LNCAP (cell line): Measurements from ENCODE around the gene ITSN1.

Experiments used
- TF ChIP-seq, protein P1 (sequence below): fragments of 450-650 bp; IDR thresholded peaks from 2 replicates; pipeline ENCODE4 v1.5.1; 2017; ENCODE audit warnings: mild to moderate bottlenecking

The ITSN1 gene

DNA sequence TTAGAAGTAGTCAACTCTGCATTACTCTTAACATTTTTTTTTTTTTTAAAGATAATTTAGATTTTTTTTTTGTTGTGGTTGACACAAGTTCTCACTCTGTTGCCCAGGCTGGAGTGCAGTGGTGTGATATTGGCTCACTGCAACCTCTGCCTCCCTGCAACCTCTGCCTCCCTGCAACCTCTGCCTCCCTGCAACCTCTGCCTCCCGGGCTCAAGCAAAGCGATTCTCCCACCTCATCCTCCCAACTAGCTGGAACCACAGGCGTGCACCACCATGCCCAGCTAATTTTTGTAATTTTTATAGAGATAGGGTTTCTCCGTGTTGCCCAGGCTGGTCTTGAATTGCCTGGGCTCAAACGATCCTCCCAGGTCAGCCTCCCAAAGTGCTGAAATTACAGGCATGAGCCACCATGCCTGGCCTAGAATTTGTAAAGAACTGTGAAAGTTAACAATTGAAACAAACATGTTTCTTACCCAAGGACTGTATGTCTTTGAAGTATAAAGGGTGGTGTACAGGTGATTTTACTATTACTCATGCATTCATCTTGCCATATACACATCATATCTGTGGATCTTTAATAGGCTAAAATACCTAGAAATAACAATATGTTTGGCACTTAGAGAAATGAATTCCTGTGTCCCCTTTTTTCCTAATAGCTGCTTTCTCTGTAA, 158.6 kb downstream of the ITSN1 start:
- TF ChIP-seq, protein P1, sequence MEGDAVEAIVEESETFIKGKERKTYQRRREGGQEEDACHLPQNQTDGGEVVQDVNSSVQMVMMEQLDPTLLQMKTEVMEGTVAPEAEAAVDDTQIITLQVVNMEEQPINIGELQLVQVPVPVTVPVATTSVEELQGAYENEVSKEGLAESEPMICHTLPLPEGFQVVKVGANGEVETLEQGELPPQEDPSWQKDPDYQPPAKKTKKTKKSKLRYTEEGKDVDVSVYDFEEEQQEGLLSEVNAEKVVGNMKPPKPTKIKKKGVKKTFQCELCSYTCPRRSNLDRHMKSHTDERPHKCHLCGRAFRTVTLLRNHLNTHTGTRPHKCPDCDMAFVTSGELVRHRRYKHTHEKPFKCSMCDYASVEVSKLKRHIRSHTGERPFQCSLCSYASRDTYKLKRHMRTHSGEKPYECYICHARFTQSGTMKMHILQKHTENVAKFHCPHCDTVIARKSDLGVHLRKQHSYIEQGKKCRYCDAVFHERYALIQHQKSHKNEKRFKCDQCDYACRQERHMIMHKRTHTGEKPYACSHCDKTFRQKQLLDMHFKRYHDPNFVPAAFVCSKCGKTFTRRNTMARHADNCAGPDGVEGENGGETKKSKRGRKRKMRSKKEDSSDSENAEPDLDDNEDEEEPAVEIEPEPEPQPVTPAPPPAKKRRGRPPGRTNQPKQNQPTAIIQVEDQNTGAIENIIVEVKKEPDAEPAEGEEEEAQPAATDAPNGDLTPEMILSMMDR = no peak

DNA sequence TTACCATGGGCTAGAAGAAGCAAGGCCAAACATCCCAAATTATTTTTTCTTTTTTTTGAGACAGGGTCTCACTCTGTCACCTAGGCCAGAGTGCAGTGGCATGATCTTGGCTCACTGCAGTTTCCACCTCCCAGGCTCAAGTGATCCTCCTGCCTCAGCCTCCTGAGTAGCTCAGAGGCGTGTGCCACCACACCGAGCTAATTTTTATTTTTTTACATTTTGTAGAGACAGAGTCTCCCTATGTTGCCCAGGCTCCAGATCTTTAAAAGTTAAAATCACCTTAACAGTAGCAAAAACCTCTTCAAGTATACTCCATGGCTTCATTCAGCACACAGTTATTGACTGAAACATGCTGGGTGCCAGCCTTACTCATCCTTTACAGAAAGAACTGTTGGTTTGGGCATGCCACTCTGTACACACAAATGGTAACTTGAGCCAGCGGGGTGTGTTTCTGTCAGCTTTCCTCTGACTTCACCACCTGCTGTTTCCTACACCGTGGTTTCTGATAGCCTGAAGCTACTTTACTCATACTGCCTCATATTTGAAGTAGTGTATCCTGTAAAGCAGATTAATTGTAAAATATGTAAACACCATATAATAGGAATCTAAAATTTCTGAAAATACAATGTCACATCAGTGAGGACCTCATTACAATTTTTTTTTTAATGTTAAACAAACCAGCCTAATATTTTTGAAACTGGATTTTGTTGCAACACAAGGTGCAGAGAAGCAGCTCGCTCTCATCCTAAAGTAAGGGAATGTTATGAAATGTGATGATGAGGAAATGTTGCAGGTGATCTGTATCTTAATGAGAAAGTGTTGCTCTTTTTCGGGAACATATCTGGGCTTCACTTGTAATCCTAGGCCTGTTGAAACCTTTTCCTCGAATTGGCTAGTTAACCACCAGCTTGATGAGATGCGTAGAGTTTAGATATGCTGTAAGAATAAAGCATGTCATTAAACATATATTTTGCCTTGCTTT, 159.4 kb downstream of the ITSN1 start:
- TF ChIP-seq, protein P1 = no peak

GRCh38 chr21:33802481-33802880, 160.2 kb downstream of the ITSN1 start:
- TF ChIP-seq, protein P1 = no peak

DNA sequence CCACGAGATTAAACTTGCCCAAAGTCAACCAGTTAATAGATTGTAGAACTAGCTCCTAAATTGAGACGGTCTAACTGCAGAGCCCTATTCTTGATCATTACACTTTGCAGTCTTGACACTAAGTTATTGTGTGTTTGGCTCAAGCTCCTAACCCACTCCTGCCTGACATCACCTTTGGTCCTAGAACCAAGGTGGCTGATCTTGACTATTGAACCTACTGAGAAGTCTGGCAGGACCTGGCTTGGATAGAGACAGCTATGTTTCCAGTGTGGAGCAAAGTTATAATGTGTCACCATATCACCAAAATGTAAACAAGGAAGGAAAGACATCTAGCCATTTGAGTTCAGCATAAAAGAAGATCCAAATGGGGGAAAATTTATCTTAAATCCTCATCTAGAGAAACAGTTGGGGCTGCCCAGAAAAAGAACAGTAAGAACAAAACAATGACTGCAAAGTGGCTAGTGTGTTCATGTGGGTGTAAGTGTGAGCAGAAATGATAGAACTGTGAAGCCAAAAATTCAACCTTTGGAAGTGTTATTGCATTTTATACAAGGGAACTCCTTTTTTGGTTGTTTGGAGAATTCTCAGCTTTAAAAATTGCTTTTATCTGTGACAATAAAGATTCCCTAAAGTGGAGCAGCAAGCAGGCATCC, 166.5 kb downstream of the ITSN1 start:
- TF ChIP-seq, protein P1 = no peak

GRCh38 chr21:33810766-33811165, 168.5 kb downstream of the ITSN1 start:
- TF ChIP-seq, protein P1 = no peak

DNA sequence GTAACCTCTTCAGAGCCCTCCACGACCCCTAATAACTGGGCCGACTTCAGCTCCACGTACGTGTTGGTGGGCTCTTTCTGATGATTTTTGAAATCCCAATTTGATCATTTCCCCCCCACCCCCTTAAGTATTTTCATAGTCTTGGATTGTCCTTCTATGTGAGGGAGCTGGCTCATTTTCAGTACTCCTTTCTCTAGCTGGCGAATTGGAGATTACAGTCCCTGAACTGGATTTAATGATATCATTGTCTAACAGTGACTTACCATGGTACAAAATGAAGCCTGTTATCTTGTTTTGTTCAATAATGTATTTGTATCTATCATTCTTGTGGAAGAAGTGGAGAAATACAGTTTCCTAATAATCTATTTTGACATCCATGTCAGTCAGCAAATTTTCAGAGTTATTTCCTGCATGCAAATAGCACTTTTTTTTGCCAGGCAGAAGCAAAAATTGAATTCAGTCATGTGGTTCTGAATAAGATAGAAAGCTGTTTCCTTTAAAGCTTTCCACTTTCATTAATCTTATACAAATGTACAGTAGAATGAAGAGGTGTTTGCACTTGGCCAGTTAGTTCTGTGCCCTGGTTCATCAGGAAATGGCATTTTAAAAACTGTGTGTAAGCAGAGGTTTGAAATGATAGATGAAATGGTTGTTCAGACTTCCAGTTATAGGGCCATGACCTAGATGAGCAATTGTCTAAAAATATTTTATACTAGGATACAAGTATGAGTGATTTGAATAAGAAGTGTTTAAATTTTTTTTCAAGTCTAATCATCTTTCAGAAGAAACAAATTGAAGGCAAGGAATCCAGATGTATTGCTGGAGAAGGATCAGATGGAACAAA, 169.1 kb downstream of the ITSN1 start:
- TF ChIP-seq, protein P1 = no peak
